Inferior parietal cortex (tissue), 1 donor: Measurements from ENCODE around the gene SCGB1A1.
A peak's percentile ranks its signal among the peaks of the same experiment; 100 is the strongest.

Experiments used
- DNase-seq: peaks from one replicate; pipeline ENCODE4 v3.0.0-alpha.2; 2016; ENCODE audit errors: extremely low spot score

SCGB1A1 gene

GRCh38 chr11:62421996-62422395, 3.2 kb downstream of the SCGB1A1 start:
- DNase-seq = no peak

DNA sequence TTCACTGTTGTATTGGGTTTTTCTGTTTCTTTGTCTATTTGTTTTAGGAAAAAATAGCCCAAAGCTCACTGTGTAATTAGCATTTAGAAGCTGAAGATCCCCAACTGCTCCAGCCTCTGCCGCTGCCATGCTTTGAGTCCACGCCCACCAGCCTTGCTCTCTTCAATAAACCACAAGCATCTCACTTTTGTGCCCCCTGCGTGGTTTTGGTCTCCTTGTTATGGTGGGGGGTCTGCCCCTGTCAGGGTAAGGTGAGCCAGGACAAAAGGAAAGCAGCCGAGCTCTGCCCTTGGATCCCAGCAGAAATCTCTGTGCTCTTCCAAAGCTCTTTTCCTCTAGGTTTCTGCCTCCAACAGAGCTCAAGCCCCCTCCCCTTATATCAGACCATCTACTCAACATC, 4.2 kb downstream of the SCGB1A1 start:
- DNase-seq = no peak

- no peak for DNase-seq
These were observed 8.9 kb downstream of the SCGB1A1 start for GRCh38 chr11:62427630-62428233.

DNA sequence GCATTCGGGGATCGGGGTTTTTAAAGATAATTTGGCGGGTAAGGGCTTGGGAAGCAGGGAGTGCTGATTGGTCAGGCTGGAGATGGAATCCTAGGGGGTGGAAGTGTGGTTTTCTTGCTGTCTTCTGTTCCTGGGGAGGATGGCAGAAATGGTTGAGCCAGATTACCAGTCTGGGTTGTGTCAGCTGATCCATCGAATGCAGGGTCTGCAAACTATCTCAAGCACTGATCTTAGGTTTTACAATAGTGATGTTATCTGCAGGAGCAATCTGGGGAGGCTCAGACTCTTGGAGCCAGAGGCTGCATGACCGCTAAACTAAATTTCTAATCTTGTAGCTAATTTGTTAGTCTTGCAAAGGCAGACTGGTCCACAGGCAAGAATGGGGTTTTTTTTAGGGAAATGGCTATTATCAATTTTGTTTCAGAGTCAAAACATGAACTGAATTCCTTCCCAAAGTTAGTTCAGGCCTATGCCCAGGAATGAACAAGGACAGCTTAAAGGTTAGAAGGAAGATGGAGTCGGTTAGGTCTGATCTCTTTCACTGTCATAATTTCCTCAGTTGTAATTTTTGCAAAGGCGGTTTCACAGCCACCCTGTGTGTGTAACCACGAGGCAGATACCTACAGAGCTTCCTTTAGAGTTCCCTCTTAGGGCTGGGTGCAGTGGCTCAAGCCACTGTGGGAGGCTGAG, 10.2 kb downstream of the SCGB1A1 start:
- no peak for DNase-seq

DNA sequence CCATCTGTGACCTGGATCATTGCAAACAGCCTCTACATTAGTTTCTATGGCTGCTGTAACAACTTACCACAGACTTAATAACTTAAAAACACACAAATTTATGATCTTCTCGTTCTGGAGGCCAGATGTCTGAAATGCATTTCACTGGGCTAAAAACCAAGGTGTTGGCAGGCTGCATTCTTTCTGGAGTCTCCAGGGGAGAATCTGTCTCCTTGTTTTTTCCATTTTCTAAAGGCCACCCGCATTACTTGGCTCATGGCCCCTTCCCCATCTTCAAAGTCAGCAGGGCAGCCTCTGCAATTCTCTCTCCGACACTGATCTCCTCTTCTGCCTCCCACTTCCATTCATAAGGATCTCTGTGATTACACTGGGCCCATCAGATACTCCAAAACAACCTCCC, 11.6 kb downstream of the SCGB1A1 start:
- no peak for DNase-seq

DNA sequence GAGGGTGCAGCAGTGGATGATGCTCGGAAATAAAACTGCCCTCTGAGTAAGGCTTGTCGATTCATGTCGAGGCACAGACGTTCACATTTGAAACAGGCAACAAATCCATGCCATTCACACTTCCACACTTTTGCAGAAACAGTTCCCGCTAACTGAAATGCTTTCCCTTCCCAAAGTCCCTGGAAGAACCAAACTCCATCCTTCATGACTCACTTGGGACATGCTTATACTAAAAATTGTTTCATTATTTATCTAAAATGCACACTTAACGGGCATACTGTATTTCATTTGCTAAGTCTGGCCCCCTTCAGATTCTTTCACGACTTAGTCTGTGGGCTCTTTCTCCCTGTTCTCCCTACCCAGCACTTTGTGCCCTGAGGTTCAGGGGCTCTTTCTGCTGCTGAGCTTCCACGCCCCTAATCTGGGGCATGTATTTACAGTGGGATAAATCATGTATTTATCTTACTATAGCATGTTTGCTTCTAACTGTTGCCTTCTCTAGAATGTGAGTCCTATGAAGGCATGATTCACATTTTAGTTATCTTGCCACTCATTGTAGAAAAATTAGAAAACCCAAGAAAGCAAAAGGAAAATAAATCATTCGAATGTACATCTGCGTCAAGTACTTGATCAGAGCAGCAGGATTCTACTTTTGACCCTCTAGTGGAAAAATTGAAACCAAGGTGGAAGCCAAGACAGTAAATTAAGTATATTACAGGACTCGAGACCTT, 12.5 kb downstream of the SCGB1A1 start:
- no peak for DNase-seq

DNA sequence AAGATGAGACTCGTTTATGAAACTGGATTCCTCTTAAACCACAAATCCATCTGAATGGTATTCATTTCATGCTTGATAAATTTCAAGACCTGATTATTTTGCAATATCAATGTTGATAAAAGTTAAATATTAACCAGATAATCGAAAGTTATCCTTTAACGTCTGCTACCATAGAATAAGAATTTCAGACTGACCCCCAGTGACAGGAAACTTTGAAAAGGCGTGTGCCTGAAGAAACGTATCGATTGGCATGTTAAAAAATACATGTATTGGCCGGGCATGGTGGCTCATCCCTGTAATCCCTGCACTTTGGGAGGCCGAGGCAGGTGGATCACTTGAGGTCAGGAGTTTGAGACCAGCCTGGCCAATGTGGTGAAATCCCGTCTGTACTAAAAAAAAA, 13.9 kb downstream of the SCGB1A1 start:
- no peak for DNase-seq

- DNase-seq = no peak
These were observed 14.5 kb downstream of the SCGB1A1 start for GRCh38 chr11:62433141-62433903.

GRCh38 chr11:62433904-62434276, 15.1 kb downstream of the SCGB1A1 start:
- DNase-seq = no peak

DNA sequence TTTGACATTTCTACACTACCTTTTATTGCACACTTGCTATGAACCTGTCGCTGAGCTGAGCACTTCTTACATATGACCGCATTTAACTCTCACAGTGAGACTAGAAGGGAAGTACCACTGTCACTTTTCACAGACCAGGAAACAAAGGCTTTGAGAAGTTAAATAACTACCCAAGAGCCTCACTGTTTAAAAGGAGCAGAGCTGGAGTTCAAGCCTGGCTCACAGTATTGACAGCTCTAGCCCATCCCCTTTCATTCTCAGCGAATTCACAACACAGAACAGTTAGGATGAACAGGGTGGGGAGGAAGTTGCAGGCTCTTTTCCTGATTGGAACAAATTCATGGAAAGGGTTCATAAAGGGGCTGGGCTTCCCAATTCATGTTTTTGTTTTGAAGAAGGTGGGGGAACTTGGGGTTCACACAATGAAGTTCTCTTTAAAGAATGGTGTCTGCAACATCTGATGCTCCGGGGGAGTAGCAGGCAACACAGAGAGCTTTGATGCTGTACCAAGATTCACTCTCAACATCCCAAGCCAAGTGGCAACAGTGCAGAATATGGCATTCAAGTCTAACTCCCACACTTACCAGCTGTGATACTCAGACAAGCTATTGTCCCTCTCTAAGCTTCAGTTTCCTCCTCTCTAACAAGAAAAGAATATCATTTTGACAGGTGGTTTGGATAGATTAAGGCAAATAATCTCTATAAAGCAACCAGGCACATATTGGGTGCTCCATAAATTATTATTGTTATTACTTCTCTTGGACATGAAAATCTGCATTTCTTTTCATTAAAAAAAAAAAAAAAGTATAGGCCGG, 17.2 kb downstream of the SCGB1A1 start:
- DNase-seq = peak; percentile 47

- DNase-seq = no peak
These were observed 18.8 kb downstream of the SCGB1A1 start for GRCh38 chr11:62437616-62438015.

- DNase-seq = no peak
These were observed 19.8 kb downstream of the SCGB1A1 start for GRCh38 chr11:62438641-62439040.

GRCh38 chr11:62439785-62440602, 21.2 kb downstream of the SCGB1A1 start:
- DNase-seq = no peak

DNA sequence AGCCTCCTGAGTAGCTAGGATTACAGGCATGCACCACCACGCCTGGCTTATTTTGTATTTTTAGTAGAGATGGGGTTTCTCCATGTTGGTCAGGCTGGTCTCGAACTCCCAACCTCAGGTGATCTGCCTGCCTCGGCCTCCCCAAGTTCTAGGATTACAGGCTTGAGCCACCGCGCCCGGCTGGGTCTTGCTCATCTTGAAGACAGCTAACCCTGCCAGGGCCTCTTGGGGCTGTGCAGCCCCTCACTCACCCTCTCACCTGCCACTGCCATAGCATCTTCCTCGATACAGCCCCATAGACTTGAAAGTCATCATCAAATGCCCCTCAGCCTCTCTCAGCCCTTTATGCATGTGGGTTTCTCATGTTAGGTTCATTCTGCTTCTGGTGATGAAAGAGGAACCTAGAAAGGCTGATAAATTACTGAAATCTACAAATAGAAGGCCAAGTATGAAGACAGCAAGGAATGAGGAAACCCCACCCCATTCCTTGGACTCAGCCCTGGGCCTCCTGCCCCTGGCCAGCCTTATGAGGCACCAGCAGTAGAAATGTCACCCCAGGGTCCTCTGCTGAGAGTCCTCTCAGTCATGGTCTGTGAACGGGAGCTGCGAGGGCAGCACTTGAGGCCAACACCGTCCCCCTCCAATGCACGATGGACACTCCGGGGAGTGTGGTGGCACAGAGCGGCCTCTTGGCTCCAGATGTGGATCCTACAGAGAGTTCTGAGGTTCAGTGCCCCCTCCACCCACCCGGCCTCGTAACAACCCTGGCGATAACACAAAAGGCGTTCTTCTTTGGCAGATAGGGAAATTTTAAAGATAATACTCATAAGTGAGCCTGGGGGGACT, 24.8 kb downstream of the SCGB1A1 start:
- DNase-seq = no peak

- peak; percentile 71 for DNase-seq
These were observed 25.5 kb downstream of the SCGB1A1 start for GRCh38 chr11:62444236-62444833.

GRCh38 chr11:62444835-62445234, 26.0 kb downstream of the SCGB1A1 start:
- DNase-seq = no peak

- no peak for DNase-seq
These were observed 26.5 kb downstream of the SCGB1A1 start for GRCh38 chr11:62445314-62445740.

DNA sequence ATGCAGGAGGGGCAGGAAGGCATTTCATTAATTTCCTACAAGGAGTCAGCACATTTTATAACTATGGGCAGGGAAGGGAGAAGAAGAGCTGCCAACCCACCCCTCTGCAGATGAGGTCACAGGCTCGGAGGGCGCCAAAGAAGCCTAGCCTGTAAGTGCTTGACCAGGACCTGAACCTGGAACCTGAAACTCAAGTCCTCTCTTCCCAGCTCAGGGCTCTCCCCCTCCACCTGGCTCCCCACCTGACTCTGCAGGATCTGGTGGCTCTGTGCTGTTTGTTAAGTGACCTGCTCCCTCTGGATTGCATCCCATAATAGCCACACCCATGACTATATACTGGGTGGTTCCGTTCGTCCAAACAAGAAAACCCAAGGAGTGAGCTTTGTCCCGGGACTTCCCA, 27.3 kb downstream of the SCGB1A1 start:
- DNase-seq = no peak

DNA sequence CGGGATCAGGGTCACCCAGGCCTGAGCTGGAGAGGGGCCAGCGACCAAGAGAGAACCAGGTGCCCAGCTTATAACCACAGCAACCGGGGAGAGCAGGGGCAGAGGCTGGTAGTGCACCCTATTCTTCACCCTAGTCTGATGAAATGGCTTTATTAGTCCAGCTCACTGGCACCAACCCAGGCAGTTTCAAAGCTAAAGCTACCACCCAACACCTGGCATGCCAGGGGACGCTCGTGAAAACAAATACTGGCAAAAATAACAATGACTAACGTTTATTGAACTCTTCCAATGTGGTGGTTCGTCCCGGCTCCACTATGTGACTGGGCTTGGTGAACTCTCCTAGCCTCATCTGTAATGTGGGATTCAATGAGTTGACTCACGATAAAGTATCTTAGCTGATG, 30.6 kb downstream of the SCGB1A1 start:
- no peak for DNase-seq
